A549 (cell line): ENCODE data around the gene BAIAP2L1. TPM values are rescaled to one million over a fixed set of nuclear protein-coding genes. Genes with fewer than 3 reads are reported as not detected.

Source experiments
- ATAC-seq, 2 experiments: fragments of 200-7000 bp in 1 of 2; fragments of >200 bp in 1 of 2; cut with Nextera tagmentation in 1 of 2; cut with Tn5 transposase in 1 of 2; 3 replicates each; pipeline versions ENCODE4 v1.8.0 to v1.9.1; 2018 to 2020; ENCODE audit warnings: mild to moderate bottlenecking in 1 of 2, moderate library complexity in 1 of 2
- CTCF ChIA-PET: fragments of 300-600 bp; sonication (Branson Sonifier 250); formaldehyde crosslinking; extraction: SDS; loops from one replicate; lab custom pipeline; 2021; ENCODE audit warnings: antibody characterized with exemption, inconsistent platforms; lab: Yijun Ruan, JAX
- POLR2A ChIA-PET: fragments of 350-600 bp; formaldehyde crosslinking; extraction: SDS; loops from one replicate; lab custom pipeline; 2021; ENCODE audit warnings: antibody characterized with exemption, inconsistent platforms; lab: Yijun Ruan, JAX
- DNase-seq, 2 experiments: peaks; one replicate each; pipeline versions ENCODE4 v3.0.0 to v3.0.0-alpha.2; 2011 to 2016; ENCODE audit warnings: low read depth in 1 of 2, low spot score in 1 of 2
- FAIRE-seq: peaks from 2 replicates; lab custom pipeline; 2011; peaks lifted over from hg19 to GRCh38; lab: Jason Lieb, UNC
- H3K27ac ChIP-seq, 2 experiments: fragments of >200 bp; sonication (Bioruptor Twin); formaldehyde crosslinking; 3 replicates each; pipeline ENCODE4 v1.5.1; 2016 to 2017
- H3K4me1 ChIP-seq: fragments of >200 bp; sonication (Bioruptor Twin); formaldehyde crosslinking; 3 replicates; pipeline ENCODE4 v1.6.1; 2016
- H3K4me2 ChIP-seq: fragments of >200 bp; sonication (Bioruptor Twin); formaldehyde crosslinking; 3 replicates; pipeline ENCODE4 v1.6.1; 2016
- H3K4me3 ChIP-seq: fragments of >200 bp; sonication (Bioruptor Twin); formaldehyde crosslinking; 3 replicates; pipeline ENCODE4 v1.5.1; 2016
- H3K9me3 ChIP-seq: fragments of >200 bp; sonication (Bioruptor Twin); formaldehyde crosslinking; 3 replicates; pipeline ENCODE4 v1.6.1; 2016
- ATOH8 ChIP-seq: fragments of 250-450 bp; sonication (Bioruptor Pico); IDR thresholded peaks from 2 replicates; pipeline ENCODE4 v1.5.0; 2020; ENCODE audit warnings: low read depth, mild to moderate bottlenecking, moderate library complexity
- BCL3 ChIP-seq: fragments of >200 bp; sonication (Bioruptor Twin); formaldehyde crosslinking; IDR thresholded peaks from 3 replicates; pipeline ENCODE4 v1.6.1; 2016
- CBX8 ChIP-seq: fragments of 200-600 bp; sonication (generic); IDR thresholded peaks from 2 replicates; pipeline ENCODE4 v1.6.1; 2016
- EHF ChIP-seq: fragments of 250-450 bp; sonication (Bioruptor Pico); IDR thresholded peaks from 2 replicates; pipeline ENCODE4 v1.5.0; 2020; ENCODE audit warnings: mild to moderate bottlenecking
- ESRRA ChIP-seq: fragments of 150-350 bp; IDR thresholded peaks from 2 replicates; pipeline ENCODE4 v1.6.1; 2014; ENCODE audit warnings: mild to moderate bottlenecking, low read length, borderline replicate concordance
- HES2 ChIP-seq: fragments of >200 bp; sonication (Bioruptor Twin); formaldehyde crosslinking; IDR thresholded peaks from 2 replicates; pipeline ENCODE4 v1.6.1; 2016
- HOXA7 ChIP-seq: fragments of 250-450 bp; sonication (Bioruptor Pico); IDR thresholded peaks from 2 replicates; pipeline ENCODE4 v1.5.0; 2020; ENCODE audit warnings: mild to moderate bottlenecking, moderate library complexity
- JUNB ChIP-seq: fragments of >200 bp; sonication (Bioruptor Twin); formaldehyde crosslinking; IDR thresholded peaks from 2 replicates; pipeline ENCODE4 v1.6.1; 2016
- MYC ChIP-seq: IDR thresholded peaks from 2 replicates; pipeline ENCODE4 v1.6.1; 2012; ENCODE audit warnings: mild to moderate bottlenecking, inconsistent platforms, low read length, improper control_type of control experiment, borderline replicate concordance
- POLR2A ChIP-seq: IDR thresholded peaks from 2 replicates; pipeline ENCODE4 v1.6.1; 2012; ENCODE audit warnings: mild to moderate bottlenecking, low read length
- RCOR1 ChIP-seq: fragments of 150-350 bp; IDR thresholded peaks from 2 replicates; pipeline ENCODE4 v1.6.1; 2014; ENCODE audit warnings: antibody characterized with exemption, low read length, low read depth
- SMC3 ChIP-seq: fragments of >200 bp; sonication (Bioruptor Twin); formaldehyde crosslinking; IDR thresholded peaks from 3 replicates; pipeline ENCODE4 v1.6.1; 2018; ENCODE audit warnings: inconsistent platforms
- TFCP2L1 ChIP-seq: fragments of 250-450 bp; sonication (Bioruptor Pico); IDR thresholded peaks from 2 replicates; pipeline ENCODE4 v1.5.0; 2021; ENCODE audit warnings: mild to moderate bottlenecking
- ZFP36 ChIP-seq: fragments of 450-650 bp; IDR thresholded peaks from 2 replicates; pipeline ENCODE4 v1.6.1; 2014; ENCODE audit warnings: borderline replicate concordance; ENCODE audit not compliant: partially characterized antibody
- ZNF302 ChIP-seq: fragments of 250-450 bp; sonication (Bioruptor Pico); IDR thresholded peaks from 2 replicates; pipeline ENCODE4 v1.9.0; 2021; ENCODE audit warnings: inconsistent platforms, mild to moderate bottlenecking, moderate library complexity
- WGBS: methylation state at CpG from one replicate; pipeline ENCODE4 v1.1.6; 2017; ENCODE audit errors: missing lambda C conversion rate; 5-methylcytosine and 5-hydroxymethylcytosine counted together
- polyA plus RNA-seq, 4 experiments: library from polyadenylated mRNA; depleted of rRNA in 3 of 4; stranded (reverse); fragments of >200 nt; fragmentation: RNase III in 1 of 4; extraction: RNeasy Plus Mini Kit Qiagen cat#74134 plus additional on column Dnase treatment in 1 of 4; gene quantifications; 2 replicates in 3 of 4; 3 replicates in 1 of 4; pipeline ENCODE4 v1.2.3, GENCODE V29; 2011 to 2017
- TF ChIP-seq, protein P1 (sequence below): fragments of 150-350 bp; IDR thresholded peaks from 2 replicates; pipeline ENCODE4 v1.6.1; 2014; ENCODE audit warnings: low read depth, mild to moderate bottlenecking, low read length
- TF ChIP-seq, protein P2 (sequence below): IDR thresholded peaks from 2 replicates; pipeline ENCODE4 v1.6.1; 2012
- TF ChIP-seq, protein P3 (sequence below): fragments of 450-650 bp; IDR thresholded peaks from 2 replicates; pipeline ENCODE4 v1.6.1; 2014; ENCODE audit warnings: antibody characterized with exemption
- TF ChIP-seq, protein P4 (sequence below): fragments of 200-600 bp; sonication (generic); IDR thresholded peaks from 2 replicates; pipeline ENCODE4 v1.6.1; 2016; ENCODE audit warnings: antibody characterized with exemption, mild to moderate bottlenecking, moderate library complexity

Gene BAIAP2L1
- polyA plus RNA-seq, 2 of the 4 experiments (the other 2 are of a cell fraction): 39.4 to 89.3 TPM

GRCh38 chr7:98376711-98377110, 24.2 kb downstream of the BAIAP2L1 start:
- ChIA-PET CTCF (no interaction called here), POLR2A (no interaction called here)
- WGBS: 93% methylated on average over 6 of the region's 6 CpGs
- no peak overlapping the region for H3K4me2 ChIP-seq
- H3K9me3 ChIP-seq: no peaks in the 10 kb centered on the region
- ATAC-seq: no peak
- no peak for DNase-seq
- H3K4me1 ChIP-seq: peaks cover 22% of the 10 kb centered on the region
- TF ChIP-seq JUNB (no peak), ZNF302 (CRISPR knock-in tag) (no peak), HES2 (no peak), POLR2A (no peak), ZFP36 (no peak), HOXA7 (CRISPR knock-in tag) (no peak), EHF (no peak), RCOR1 (no peak), CBX8 (no peak), ATOH8 (CRISPR knock-in tag) (no peak)
- TF ChIP-seq, protein P1, sequence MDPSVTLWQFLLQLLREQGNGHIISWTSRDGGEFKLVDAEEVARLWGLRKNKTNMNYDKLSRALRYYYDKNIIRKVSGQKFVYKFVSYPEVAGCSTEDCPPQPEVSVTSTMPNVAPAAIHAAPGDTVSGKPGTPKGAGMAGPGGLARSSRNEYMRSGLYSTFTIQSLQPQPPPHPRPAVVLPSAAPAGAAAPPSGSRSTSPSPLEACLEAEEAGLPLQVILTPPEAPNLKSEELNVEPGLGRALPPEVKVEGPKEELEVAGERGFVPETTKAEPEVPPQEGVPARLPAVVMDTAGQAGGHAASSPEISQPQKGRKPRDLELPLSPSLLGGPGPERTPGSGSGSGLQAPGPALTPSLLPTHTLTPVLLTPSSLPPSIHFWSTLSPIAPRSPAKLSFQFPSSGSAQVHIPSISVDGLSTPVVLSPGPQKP: no peak
- TF ChIP-seq, protein P2, sequence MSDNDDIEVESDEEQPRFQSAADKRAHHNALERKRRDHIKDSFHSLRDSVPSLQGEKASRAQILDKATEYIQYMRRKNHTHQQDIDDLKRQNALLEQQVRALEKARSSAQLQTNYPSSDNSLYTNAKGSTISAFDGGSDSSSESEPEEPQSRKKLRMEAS: no peak
- TF ChIP-seq, protein P3, sequence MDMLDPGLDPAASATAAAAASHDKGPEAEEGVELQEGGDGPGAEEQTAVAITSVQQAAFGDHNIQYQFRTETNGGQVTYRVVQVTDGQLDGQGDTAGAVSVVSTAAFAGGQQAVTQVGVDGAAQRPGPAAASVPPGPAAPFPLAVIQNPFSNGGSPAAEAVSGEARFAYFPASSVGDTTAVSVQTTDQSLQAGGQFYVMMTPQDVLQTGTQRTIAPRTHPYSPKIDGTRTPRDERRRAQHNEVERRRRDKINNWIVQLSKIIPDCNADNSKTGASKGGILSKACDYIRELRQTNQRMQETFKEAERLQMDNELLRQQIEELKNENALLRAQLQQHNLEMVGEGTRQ: no peak
- H3K27ac ChIP-seq: no peak overlapping the region
- FAIRE-seq: no peak
- H3K4me3 ChIP-seq: no peak overlapping the region

- ChIA-PET CTCF (interaction anchor here (1.0 kb wide), 1 partner anchor 26 kb away, joined by 3 read pairs; no protein-coding TSS in a partner anchor), POLR2A (no interaction called here)
- Histone ChIP-seq H3K4me1 (peaks cover 33% of the 10 kb centered on the region), H3K9me3 (no peaks in the 10 kb centered on the region), H3K4me2 (no peak overlapping the region), H3K27ac (no peak overlapping the region), H3K4me3 (no peak overlapping the region)
- TF ChIP-seq SMC3: no peak
- no peak for TF ChIP-seq TFCP2L1 (CRISPR knock-in tag)
- FAIRE-seq: no peak
- WGBS: 96% methylated on average over 7 of the region's 7 CpGs
- DNase-seq: no peak
- ATAC-seq: no peak
Observed at GRCh38 chr7:98375664-98376063, 25.2 kb downstream of the BAIAP2L1 start.

DNA sequence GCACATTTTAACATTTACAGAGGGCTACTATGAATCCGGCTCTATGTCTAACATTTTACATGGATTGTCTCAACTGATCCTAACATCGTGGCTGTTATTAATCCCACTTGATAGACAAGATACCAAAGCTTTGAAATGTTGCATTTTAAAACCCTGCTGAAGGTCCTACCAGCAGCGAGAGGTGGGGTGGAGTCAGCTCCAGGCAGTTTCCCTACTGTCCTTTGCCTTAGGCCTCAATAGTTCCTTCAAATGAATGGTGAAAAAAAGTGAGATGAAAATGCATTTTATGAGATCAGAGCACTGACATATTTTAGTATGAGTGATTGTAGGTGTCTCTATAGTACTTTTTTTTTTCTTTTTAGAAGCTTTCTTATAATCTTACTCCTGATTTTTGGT, 26.6 kb downstream of the BAIAP2L1 start:
- Histone ChIP-seq H3K4me1 (peaks cover 36% of the 10 kb centered on the region), H3K4me2 (no peak overlapping the region), H3K27ac (no peak overlapping the region), H3K9me3 (no peaks in the 10 kb centered on the region), H3K4me3 (no peak overlapping the region)
- no peak for DNase-seq
- ATAC-seq: no peak
- ChIA-PET CTCF (interaction anchor here (0.7 to 5.1 kb wide), 3 partner anchors 17 to 41 kb away, joined by 3 to 22 read pairs (median 5); partner anchors contain the start of gene BAIAP2L1), POLR2A (no interaction called here)
- no peak for FAIRE-seq
- 97% methylated on average over 3 of the region's 3 CpGs for WGBS
- TF ChIP-seq ESRRA (no peak), MYC (no peak), JUNB (no peak), BCL3 (no peak)
- TF ChIP-seq, protein P4, sequence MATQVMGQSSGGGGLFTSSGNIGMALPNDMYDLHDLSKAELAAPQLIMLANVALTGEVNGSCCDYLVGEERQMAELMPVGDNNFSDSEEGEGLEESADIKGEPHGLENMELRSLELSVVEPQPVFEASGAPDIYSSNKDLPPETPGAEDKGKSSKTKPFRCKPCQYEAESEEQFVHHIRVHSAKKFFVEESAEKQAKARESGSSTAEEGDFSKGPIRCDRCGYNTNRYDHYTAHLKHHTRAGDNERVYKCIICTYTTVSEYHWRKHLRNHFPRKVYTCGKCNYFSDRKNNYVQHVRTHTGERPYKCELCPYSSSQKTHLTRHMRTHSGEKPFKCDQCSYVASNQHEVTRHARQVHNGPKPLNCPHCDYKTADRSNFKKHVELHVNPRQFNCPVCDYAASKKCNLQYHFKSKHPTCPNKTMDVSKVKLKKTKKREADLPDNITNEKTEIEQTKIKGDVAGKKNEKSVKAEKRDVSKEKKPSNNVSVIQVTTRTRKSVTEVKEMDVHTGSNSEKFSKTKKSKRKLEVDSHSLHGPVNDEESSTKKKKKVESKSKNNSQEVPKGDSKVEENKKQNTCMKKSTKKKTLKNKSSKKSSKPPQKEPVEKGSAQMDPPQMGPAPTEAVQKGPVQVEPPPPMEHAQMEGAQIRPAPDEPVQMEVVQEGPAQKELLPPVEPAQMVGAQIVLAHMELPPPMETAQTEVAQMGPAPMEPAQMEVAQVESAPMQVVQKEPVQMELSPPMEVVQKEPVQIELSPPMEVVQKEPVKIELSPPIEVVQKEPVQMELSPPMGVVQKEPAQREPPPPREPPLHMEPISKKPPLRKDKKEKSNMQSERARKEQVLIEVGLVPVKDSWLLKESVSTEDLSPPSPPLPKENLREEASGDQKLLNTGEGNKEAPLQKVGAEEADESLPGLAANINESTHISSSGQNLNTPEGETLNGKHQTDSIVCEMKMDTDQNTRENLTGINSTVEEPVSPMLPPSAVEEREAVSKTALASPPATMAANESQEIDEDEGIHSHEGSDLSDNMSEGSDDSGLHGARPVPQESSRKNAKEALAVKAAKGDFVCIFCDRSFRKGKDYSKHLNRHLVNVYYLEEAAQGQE: no peak
